SK-N-SH (cell line): ENCODE data around the gene AGBL1.

Experiments used
- CHD2 ChIP-seq: fragments of 150-350 bp; IDR thresholded peaks from 2 replicates; pipeline ENCODE4 v1.6.1; 2018; ENCODE audit warnings: low read length; ENCODE audit not compliant: partially characterized antibody
- CTCF ChIP-seq: fragments of 200-600 bp; sonication (generic); IDR thresholded peaks from 2 replicates; pipeline ENCODE4 v1.6.1; 2017; ENCODE audit warnings: antibody characterized with exemption, mild to moderate bottlenecking, moderate library complexity
- FOXM1 ChIP-seq: IDR thresholded peaks from 2 replicates; pipeline ENCODE4 v1.4.0; 2012; ENCODE audit warnings: low read depth, mild to moderate bottlenecking
- JUND ChIP-seq: IDR thresholded peaks from 2 replicates; pipeline ENCODE4 v1.4.0; 2012
- MEF2A ChIP-seq: IDR thresholded peaks from 2 replicates; pipeline ENCODE4 v1.4.0; 2012; ENCODE audit warnings: low read depth, borderline replicate concordance
- YY1 ChIP-seq: IDR thresholded peaks from 2 replicates; pipeline ENCODE4 v1.4.0; 2012; ENCODE audit warnings: low read depth, mild to moderate bottlenecking

- TF ChIP-seq CTCF: no peak
- TF ChIP-seq MEF2A: no peak
- TF ChIP-seq FOXM1: no peak
- TF ChIP-seq JUND: no peak
- no peak for TF ChIP-seq YY1
- TF ChIP-seq CHD2: no peak
These were observed 680.3 kb downstream of the AGBL1 start for GRCh38 chr15:86759800-86760523.
